ENCODE measurements around the gene TANC1. TPM values are rescaled to one million over a fixed set of nuclear protein-coding genes. Genes with fewer than 3 reads are reported as not detected.

Gene TANC1
- total and polyA plus RNA-seq, 2 experiments from 2014 or later, result 2.8 to 9.5 TPM

DNA sequence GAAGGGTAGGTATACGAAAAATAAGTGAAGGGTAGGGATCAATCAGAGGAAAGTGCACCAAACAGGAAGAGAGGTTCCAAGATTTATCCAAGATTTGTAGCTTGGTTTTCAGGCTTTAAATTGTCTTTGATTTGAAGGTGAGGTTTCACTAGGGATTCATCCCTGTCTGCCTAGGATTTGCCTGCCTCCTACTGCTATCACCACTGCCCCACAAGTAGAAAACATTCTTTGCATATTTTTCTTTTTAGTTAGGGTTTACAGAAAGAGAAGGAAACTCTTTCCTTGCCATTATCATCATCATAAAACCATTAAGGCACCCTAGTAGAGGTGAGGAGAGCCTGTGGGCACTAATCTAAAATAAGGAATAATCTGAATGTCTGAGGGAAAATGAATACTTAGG lies 45.8 kb upstream of the TANC1 start:
- no peak overlapping the region; the same call in 1 of the 2 replicates for H2AFZ ChIP-seq
- Mint-ChIP-seq H3K4me3 (no peak overlapping the region), H3K27me3 (ENCODE audit: insufficient read depth, low read depth, poor library complexity) (peaks cover 3% of the 10 kb centered on the region), H3K27ac (no peak overlapping the region), H3K4me1 (peaks cover 25% of the 10 kb centered on the region), H3K9me3 (peaks cover 10% of the 10 kb centered on the region; the same call in 2 of the 3 replicates), H3K36me3 (ENCODE audit: low read depth) (no peaks in the 10 kb centered on the region)
- no peaks in the 10 kb centered on the region; the same call in none of the 2 replicates for H3K9me2 ChIP-seq (ENCODE audit: insufficient read depth)
- no peaks in the 10 kb centered on the region for H4K20me1 ChIP-seq (replicated peaks; ENCODE audit: insufficient read depth)
- no peak for DNase-seq (ENCODE audit: low spot score)
- peak; percentile 34; the same call in 2 of the 3 replicates for ATAC-seq
- H3F3A ChIP-seq (replicated peaks; ENCODE audit: low read depth), result no peaks in the 10 kb centered on the region
- no peaks in the 10 kb centered on the region for H3K27me3 ChIP-seq (ENCODE audit: insufficient read depth)
- peaks cover 25% of the 10 kb centered on the region for H3K4me1 ChIP-seq (ENCODE audit: insufficient read depth)
- 0 out of 2 replicates have a peak overlapping the region, but pooled peaks have one; percentile 19 for H3K4me3 ChIP-seq
- H3K79me2 ChIP-seq (replicated peaks; ENCODE audit: insufficient read depth), result no peaks in the 10 kb centered on the region
- H3K4me2 ChIP-seq, result 0 out of 2 replicates have a peak overlapping the region, but pooled peaks have one; percentile 21
- TF ChIP-seq, protein P1, sequence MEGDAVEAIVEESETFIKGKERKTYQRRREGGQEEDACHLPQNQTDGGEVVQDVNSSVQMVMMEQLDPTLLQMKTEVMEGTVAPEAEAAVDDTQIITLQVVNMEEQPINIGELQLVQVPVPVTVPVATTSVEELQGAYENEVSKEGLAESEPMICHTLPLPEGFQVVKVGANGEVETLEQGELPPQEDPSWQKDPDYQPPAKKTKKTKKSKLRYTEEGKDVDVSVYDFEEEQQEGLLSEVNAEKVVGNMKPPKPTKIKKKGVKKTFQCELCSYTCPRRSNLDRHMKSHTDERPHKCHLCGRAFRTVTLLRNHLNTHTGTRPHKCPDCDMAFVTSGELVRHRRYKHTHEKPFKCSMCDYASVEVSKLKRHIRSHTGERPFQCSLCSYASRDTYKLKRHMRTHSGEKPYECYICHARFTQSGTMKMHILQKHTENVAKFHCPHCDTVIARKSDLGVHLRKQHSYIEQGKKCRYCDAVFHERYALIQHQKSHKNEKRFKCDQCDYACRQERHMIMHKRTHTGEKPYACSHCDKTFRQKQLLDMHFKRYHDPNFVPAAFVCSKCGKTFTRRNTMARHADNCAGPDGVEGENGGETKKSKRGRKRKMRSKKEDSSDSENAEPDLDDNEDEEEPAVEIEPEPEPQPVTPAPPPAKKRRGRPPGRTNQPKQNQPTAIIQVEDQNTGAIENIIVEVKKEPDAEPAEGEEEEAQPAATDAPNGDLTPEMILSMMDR (conservative IDR thresholded peaks at IDR 0.05; ENCODE audit: low read depth in 2 of 2), result no peak
- TF ChIP-seq EZH2phosphoT487 (IDR thresholded peaks at IDR 0.05; ENCODE audit: unreplicated experiment) (no peak), STAT1 (IDR thresholded peaks at IDR 0.05; ENCODE audit: unreplicated experiment) (no peak), POLR2AphosphoS5 (IDR thresholded peaks at IDR 0.05; ENCODE audit: low read depth) (no peak), CREB1 (CRISPR knock-in tag; IDR thresholded peaks at IDR 0.05; ENCODE audit: low read depth) (no peak), NANOG (IDR thresholded peaks at IDR 0.05; ENCODE audit: borderline replicate concordance) (no peak), ZNF114 (CRISPR knock-in tag; IDR thresholded peaks at IDR 0.05) (no peak), ZNF331 (CRISPR knock-in tag; IDR thresholded peaks at IDR 0.05; ENCODE audit: low read depth) (no peak), EZH2 (IDR thresholded peaks at IDR 0.05; ENCODE audit: low read depth, unreplicated experiment) (no peak), JUNB (IDR thresholded peaks at IDR 0.05; ENCODE audit: unreplicated experiment) (no peak)
- TF ChIP-seq, protein P2, sequence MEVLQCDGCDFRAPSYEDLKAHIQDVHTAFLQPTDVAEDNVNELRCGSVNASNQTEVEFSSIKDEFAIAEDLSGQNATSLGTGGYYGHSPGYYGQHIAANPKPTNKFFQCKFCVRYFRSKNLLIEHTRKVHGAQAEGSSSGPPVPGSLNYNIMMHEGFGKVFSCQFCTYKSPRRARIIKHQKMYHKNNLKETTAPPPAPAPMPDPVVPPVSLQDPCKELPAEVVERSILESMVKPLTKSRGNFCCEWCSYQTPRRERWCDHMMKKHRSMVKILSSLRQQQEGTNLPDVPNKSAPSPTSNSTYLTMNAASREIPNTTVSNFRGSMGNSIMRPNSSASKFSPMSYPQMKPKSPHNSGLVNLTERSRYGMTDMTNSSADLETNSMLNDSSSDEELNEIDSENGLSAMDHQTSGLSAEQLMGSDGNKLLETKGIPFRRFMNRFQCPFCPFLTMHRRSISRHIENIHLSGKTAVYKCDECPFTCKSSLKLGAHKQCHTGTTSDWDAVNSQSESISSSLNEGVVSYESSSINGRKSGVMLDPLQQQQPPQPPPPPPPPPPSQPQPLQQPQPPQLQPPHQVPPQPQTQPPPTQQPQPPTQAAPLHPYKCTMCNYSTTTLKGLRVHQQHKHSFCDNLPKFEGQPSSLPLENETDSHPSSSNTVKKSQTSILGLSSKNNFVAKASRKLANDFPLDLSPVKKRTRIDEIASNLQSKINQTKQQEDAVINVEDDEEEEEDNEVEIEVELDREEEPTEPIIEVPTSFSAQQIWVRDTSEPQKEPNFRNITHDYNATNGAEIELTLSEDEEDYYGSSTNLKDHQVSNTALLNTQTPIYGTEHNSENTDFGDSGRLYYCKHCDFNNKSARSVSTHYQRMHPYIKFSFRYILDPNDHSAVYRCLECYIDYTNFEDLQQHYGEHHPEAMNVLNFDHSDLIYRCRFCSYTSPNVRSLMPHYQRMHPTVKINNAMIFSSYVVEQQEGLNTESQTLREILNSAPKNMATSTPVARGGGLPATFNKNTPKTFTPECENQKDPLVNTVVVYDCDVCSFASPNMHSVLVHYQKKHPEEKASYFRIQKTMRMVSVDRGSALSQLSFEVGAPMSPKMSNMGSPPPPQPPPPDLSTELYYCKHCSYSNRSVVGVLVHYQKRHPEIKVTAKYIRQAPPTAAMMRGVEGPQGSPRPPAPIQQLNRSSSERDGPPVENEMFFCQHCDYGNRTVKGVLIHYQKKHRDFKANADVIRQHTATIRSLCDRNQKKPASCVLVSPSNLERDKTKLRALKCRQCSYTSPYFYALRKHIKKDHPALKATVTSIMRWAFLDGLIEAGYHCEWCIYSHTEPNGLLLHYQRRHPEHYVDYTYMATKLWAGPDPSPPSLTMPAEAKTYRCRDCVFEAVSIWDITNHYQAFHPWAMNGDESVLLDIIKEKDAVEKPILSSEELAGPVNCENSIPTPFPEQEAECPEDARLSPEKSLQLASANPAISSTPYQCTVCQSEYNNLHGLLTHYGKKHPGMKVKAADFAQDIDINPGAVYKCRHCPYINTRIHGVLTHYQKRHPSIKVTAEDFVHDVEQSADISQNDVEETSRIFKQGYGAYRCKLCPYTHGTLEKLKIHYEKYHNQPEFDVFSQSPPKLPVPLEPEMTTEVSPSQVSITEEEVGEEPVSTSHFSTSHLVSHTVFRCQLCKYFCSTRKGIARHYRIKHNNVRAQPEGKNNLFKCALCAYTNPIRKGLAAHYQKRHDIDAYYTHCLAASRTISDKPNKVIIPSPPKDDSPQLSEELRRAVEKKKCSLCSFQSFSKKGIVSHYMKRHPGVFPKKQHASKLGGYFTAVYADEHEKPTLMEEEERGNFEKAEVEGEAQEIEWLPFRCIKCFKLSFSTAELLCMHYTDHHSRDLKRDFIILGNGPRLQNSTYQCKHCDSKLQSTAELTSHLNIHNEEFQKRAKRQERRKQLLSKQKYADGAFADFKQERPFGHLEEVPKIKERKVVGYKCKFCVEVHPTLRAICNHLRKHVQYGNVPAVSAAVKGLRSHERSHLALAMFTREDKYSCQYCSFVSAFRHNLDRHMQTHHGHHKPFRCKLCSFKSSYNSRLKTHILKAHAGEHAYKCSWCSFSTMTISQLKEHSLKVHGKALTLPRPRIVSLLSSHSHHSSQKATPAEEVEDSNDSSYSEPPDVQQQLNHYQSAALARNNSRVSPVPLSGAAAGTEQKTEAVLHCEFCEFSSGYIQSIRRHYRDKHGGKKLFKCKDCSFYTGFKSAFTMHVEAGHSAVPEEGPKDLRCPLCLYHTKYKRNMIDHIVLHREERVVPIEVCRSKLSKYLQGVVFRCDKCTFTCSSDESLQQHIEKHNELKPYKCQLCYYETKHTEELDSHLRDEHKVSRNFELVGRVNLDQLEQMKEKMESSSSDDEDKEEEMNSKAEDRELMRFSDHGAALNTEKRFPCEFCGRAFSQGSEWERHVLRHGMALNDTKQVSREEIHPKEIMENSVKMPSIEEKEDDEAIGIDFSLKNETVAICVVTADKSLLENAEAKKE (CRISPR knock-in tag; IDR thresholded peaks at IDR 0.05), result no peak
- TF ChIP-seq, protein P3, sequence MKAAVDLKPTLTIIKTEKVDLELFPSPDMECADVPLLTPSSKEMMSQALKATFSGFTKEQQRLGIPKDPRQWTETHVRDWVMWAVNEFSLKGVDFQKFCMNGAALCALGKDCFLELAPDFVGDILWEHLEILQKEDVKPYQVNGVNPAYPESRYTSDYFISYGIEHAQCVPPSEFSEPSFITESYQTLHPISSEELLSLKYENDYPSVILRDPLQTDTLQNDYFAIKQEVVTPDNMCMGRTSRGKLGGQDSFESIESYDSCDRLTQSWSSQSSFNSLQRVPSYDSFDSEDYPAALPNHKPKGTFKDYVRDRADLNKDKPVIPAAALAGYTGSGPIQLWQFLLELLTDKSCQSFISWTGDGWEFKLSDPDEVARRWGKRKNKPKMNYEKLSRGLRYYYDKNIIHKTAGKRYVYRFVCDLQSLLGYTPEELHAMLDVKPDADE (IDR thresholded peaks at IDR 0.05), result no peak
- TF ChIP-seq, protein P4, sequence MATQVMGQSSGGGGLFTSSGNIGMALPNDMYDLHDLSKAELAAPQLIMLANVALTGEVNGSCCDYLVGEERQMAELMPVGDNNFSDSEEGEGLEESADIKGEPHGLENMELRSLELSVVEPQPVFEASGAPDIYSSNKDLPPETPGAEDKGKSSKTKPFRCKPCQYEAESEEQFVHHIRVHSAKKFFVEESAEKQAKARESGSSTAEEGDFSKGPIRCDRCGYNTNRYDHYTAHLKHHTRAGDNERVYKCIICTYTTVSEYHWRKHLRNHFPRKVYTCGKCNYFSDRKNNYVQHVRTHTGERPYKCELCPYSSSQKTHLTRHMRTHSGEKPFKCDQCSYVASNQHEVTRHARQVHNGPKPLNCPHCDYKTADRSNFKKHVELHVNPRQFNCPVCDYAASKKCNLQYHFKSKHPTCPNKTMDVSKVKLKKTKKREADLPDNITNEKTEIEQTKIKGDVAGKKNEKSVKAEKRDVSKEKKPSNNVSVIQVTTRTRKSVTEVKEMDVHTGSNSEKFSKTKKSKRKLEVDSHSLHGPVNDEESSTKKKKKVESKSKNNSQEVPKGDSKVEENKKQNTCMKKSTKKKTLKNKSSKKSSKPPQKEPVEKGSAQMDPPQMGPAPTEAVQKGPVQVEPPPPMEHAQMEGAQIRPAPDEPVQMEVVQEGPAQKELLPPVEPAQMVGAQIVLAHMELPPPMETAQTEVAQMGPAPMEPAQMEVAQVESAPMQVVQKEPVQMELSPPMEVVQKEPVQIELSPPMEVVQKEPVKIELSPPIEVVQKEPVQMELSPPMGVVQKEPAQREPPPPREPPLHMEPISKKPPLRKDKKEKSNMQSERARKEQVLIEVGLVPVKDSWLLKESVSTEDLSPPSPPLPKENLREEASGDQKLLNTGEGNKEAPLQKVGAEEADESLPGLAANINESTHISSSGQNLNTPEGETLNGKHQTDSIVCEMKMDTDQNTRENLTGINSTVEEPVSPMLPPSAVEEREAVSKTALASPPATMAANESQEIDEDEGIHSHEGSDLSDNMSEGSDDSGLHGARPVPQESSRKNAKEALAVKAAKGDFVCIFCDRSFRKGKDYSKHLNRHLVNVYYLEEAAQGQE (IDR thresholded peaks at IDR 0.05; ENCODE audit: unreplicated experiment), result no peak
- no peaks in the 10 kb centered on the region for H3K36me3 ChIP-seq (ENCODE audit: insufficient read depth)
- no peak overlapping the region for H3K27ac ChIP-seq (ENCODE audit: low read depth)
